Transverse colon (tissue), 4 donors: ENCODE results near the gene C19orf67.

Experiments
- POLR2A ChIP-seq: fragments of 450-650 bp; IDR thresholded peaks from one replicate; pipeline ENCODE4 v1.6.1; 2016; ENCODE audit warnings: antibody characterized with exemption, mild to moderate bottlenecking, moderate library complexity
- POLR2AphosphoS5 ChIP-seq, 3 donors: sonication (generic); formaldehyde crosslinking; IDR thresholded peaks; one replicate each; pipeline ENCODE4 v1.6.1; 2016; ENCODE audit warnings: antibody characterized with exemption in 3 of 3
- TF ChIP-seq, protein P1 (sequence below), 5 experiments: fragments of 200-600 bp in 3 of 5; fragments of 450-650 bp in 2 of 5; sonication (generic) in 3 of 5; IDR thresholded peaks; 1 replicate in 2 of 5; 2 replicates in 3 of 5; pipeline ENCODE4 v1.5.1; 2016 to 2017; ENCODE audit warnings: antibody characterized with exemption in 5 of 5, inconsistent platforms in 3 of 5, mild to moderate bottlenecking in 2 of 5, moderate library complexity in 1 of 5

DNA sequence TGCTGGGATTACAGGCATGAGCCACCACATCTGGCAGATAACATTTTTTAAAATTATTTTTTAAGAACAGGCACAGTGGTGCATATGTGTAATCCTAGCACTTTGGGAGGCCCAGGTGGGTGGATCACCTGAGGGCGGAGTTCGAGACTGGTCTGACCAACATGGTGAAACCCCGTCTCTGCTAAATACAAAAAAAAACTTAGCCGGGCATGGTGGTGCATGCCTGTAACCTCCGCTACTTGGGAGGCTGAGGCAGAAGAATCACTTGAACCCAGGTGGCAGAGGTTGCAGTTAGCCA is 23.1 kb downstream of the C19orf67 start:
- TF ChIP-seq POLR2AphosphoS5 (IDR thresholded peaks at IDR 0.05) (no peak), POLR2A (no peak)
- TF ChIP-seq, protein P1, sequence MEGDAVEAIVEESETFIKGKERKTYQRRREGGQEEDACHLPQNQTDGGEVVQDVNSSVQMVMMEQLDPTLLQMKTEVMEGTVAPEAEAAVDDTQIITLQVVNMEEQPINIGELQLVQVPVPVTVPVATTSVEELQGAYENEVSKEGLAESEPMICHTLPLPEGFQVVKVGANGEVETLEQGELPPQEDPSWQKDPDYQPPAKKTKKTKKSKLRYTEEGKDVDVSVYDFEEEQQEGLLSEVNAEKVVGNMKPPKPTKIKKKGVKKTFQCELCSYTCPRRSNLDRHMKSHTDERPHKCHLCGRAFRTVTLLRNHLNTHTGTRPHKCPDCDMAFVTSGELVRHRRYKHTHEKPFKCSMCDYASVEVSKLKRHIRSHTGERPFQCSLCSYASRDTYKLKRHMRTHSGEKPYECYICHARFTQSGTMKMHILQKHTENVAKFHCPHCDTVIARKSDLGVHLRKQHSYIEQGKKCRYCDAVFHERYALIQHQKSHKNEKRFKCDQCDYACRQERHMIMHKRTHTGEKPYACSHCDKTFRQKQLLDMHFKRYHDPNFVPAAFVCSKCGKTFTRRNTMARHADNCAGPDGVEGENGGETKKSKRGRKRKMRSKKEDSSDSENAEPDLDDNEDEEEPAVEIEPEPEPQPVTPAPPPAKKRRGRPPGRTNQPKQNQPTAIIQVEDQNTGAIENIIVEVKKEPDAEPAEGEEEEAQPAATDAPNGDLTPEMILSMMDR (IDR thresholded peaks at IDR 0.05): no peak
